ENCODE results near the gene HLA-DRA.

The HLA-DRA gene

GRCh38 chr6:32439602-32440214, at the start of gene HLA-DRA:
HLA-DRA (plus strand) TSS chr6:32439887; CDS start chr6:32439951, 64 bp downstream.
- no peak within 1 kb of the TSS for H3K27ac ChIP-seq
- TF ChIP-seq ZFX (IDR thresholded peaks at IDR 0.05) (no peak), CTCF (conservative IDR thresholded peaks at IDR 0.05) (no peak)

GRCh38 chr6:32391505-32391904, 48.2 kb upstream of the HLA-DRA start:
- TF ChIP-seq ZFX (IDR thresholded peaks at IDR 0.05) (no peak), CTCF (conservative IDR thresholded peaks at IDR 0.05) (no peak)
- H3K27ac ChIP-seq = no peak overlapping the region

- no peak for TF ChIP-seq CTCF (conservative IDR thresholded peaks at IDR 0.05)
- no peak for TF ChIP-seq ZFX (IDR thresholded peaks at IDR 0.05)
- H3K27ac ChIP-seq = no peak overlapping the region; the same call in 1 of the 2 replicates
Observed at GRCh38 chr6:32393665-32394420, 45.8 kb upstream of the HLA-DRA start.

GRCh38 chr6:32396028-32396427, 43.7 kb upstream of the HLA-DRA start:
- TF ChIP-seq CTCF (conservative IDR thresholded peaks at IDR 0.05) (no peak), ZFX (IDR thresholded peaks at IDR 0.05) (no peak)
- no peak overlapping the region for H3K27ac ChIP-seq

GRCh38 chr6:32397252-32397920, 42.3 kb upstream of the HLA-DRA start:
- TF ChIP-seq ZFX (IDR thresholded peaks at IDR 0.05) = no peak
- no peak for TF ChIP-seq CTCF (conservative IDR thresholded peaks at IDR 0.05)
- no peak overlapping the region for H3K27ac ChIP-seq

GRCh38 chr6:32401284-32401963, 38.3 kb upstream of the HLA-DRA start:
- H3K27ac ChIP-seq = no peak overlapping the region
- TF ChIP-seq ZFX (IDR thresholded peaks at IDR 0.05) = no peak
- no peak for TF ChIP-seq CTCF (conservative IDR thresholded peaks at IDR 0.05)

Measured in C4-2B (cell line).